22Rv1 (cell line): ENCODE data around the gene SETD2.

ENCODE experiments used
- CTCF ChIP-seq: fragments of 450-650 bp; IDR thresholded peaks from 2 replicates; pipeline ENCODE4 v1.5.1; 2017; ENCODE audit warnings: mild to moderate bottlenecking
- ZFX ChIP-seq: fragments of 450-650 bp; IDR thresholded peaks from 2 replicates; pipeline ENCODE4 v1.6.1; 2017; ENCODE audit warnings: antibody characterized with exemption, borderline replicate concordance

DNA sequence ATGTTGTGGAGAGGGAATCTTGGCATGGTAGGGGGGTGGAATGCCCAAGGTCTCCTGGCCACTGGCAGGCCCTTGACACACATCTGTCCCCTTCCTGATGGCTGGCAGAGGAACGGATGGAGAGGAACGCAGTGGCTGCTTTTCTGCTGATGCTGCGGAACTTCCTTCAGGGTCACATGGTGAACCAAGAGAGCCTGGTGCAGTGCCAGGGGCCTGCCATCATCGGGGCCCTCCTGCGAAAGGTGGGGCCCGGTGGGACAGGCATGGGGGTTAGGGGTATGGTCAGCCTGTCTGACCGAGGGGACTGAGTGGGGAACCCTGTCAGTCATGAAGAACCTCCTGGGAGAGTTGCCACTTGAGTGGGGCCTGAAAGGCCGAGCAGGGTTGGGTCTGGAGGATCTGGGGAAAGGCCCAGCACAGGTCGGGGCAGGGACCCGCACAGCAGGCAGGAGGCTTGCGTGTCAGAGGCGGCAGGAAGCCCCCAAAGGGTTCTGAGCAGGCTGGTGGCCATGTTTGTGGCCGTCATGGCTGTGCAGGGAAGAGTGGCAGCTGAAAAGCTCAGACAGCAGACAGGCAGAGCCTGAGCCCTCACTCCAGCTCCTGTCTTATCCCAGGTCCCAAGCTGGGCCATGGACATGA, 166.3 kb downstream of the SETD2 start:
- no peak for TF ChIP-seq CTCF
- no peak for TF ChIP-seq ZFX
